BLaER1 (cell line): ENCODE measurements around the gene GLUD1.
A peak's percentile ranks its signal among the peaks of the same experiment; 100 is the strongest.
"Not testable (repeated sequence)": the region's sequence is repeated elsewhere in the genome, so short reads cannot be mapped to it uniquely, and the experiment has no call there.

ENCODE experiments used
- H3K27ac ChIP-seq: shearing (Covaris generic); formaldehyde crosslinking; 2 replicates; pipeline ENCODE4 v1.8.1; 2022
- H3K27me3 ChIP-seq: shearing (Covaris generic); formaldehyde crosslinking; 2 replicates; pipeline ENCODE4 v1.8.1; 2022
- H3K36me3 ChIP-seq: shearing (Covaris generic); formaldehyde crosslinking; 2 replicates; pipeline ENCODE4 v1.8.1; 2022
- H3K4me1 ChIP-seq: shearing (Covaris generic); formaldehyde crosslinking; 2 replicates; pipeline ENCODE4 v1.8.1; 2022
- H3K4me2 ChIP-seq: shearing (Covaris generic); formaldehyde crosslinking; 2 replicates; pipeline ENCODE4 v1.8.1; 2022
- H3K4me3 ChIP-seq: shearing (Covaris generic); formaldehyde crosslinking; 2 replicates; pipeline ENCODE4 v1.8.1; 2022
- H3K9ac ChIP-seq: shearing (Covaris generic); formaldehyde crosslinking; 2 replicates; pipeline ENCODE4 v1.8.1; 2022
- H3K9me3 ChIP-seq: shearing (Covaris generic); formaldehyde crosslinking; 2 replicates; pipeline ENCODE4 v1.8.1; 2022
- H4K20me1 ChIP-seq: shearing (Covaris generic); formaldehyde crosslinking; 2 replicates; pipeline ENCODE4 v1.8.1; 2022
- Cebpa-rat ChIP-seq: shearing (Covaris generic); IDR thresholded peaks from 2 replicates; pipeline ENCODE4 v1.8.1; 2022

GLUD1 gene

GRCh38 chr10:87045434-87045938, 49.2 kb downstream of the GLUD1 start:
- TF ChIP-seq Cebpa-rat = no peak
- H3K4me2 ChIP-seq = no peak overlapping the region
- no peaks in the 10 kb centered on the region for H3K4me1 ChIP-seq
- H4K20me1 ChIP-seq = no peaks in the 10 kb centered on the region
- no peaks in the 10 kb centered on the region for H3K9me3 ChIP-seq
- H3K36me3 ChIP-seq = peaks cover 47% of the 10 kb centered on the region
- no peak overlapping the region for H3K4me3 ChIP-seq
- no peak overlapping the region for H3K9ac ChIP-seq
- H3K27ac ChIP-seq = no peak overlapping the region
- H3K27me3 ChIP-seq = no peaks in the 10 kb centered on the region

- H3K9me3 ChIP-seq = not testable (repeated sequence)
Observed at GRCh38 chr10:87043579-87043978, 51.1 kb downstream of the GLUD1 start.

GRCh38 chr10:87038786-87039185, 55.9 kb downstream of the GLUD1 start:
- no peak overlapping the region for H3K27ac ChIP-seq
- H3K9ac ChIP-seq = no peak overlapping the region
- H3K4me1 ChIP-seq = peaks cover 18% of the 10 kb centered on the region
- H3K4me2 ChIP-seq = peak overlapping the region; percentile 62
- H3K27me3 ChIP-seq = no peaks in the 10 kb centered on the region
- TF ChIP-seq Cebpa-rat = no peak
- no peak overlapping the region for H3K4me3 ChIP-seq
- H4K20me1 ChIP-seq = no peaks in the 10 kb centered on the region
- no peaks in the 10 kb centered on the region for H3K9me3 ChIP-seq
- peaks cover 5% of the 10 kb centered on the region; the same call in 1 of the 2 replicates for H3K36me3 ChIP-seq

More at GRCh38 chr10:87043579-87043978, 51.1 kb downstream of the GLUD1 start:
- not testable (repeated sequence) for H3K27ac ChIP-seq, H4K20me1 ChIP-seq, H3K4me3 ChIP-seq, H3K4me1 ChIP-seq, H3K4me2 ChIP-seq, H3K9ac ChIP-seq, H3K27me3 ChIP-seq
- peaks cover 29% of the 10 kb centered on the region for H3K36me3 ChIP-seq

GRCh38 chr10:87038286-87038717, 56.3 kb downstream of the GLUD1 start:
- H3K27ac ChIP-seq = no peak overlapping the region
- no peaks in the 10 kb centered on the region for H3K9me3 ChIP-seq
- no peaks in the 10 kb centered on the region for H3K36me3 ChIP-seq
- peaks cover 18% of the 10 kb centered on the region for H3K4me1 ChIP-seq
- no peak overlapping the region for H3K9ac ChIP-seq
- no peak for TF ChIP-seq Cebpa-rat
- no peaks in the 10 kb centered on the region for H4K20me1 ChIP-seq
- no peaks in the 10 kb centered on the region for H3K27me3 ChIP-seq
- H3K4me2 ChIP-seq = peak overlapping the region; percentile 62
- no peak overlapping the region for H3K4me3 ChIP-seq

- Histone ChIP-seq H3K9me3 (no peaks in the 10 kb centered on the region), H3K4me3 (no peak overlapping the region), H3K9ac (no peak overlapping the region), H3K4me2 (no peak overlapping the region), H3K27me3 (no peaks in the 10 kb centered on the region), H3K4me1 (peaks cover 18% of the 10 kb centered on the region), H3K36me3 (no peaks in the 10 kb centered on the region), H4K20me1 (no peaks in the 10 kb centered on the region), H3K27ac (no peak overlapping the region)
- TF ChIP-seq Cebpa-rat = no peak
Observed at GRCh38 chr10:87036623-87037022, 58.0 kb downstream of the GLUD1 start.

DNA sequence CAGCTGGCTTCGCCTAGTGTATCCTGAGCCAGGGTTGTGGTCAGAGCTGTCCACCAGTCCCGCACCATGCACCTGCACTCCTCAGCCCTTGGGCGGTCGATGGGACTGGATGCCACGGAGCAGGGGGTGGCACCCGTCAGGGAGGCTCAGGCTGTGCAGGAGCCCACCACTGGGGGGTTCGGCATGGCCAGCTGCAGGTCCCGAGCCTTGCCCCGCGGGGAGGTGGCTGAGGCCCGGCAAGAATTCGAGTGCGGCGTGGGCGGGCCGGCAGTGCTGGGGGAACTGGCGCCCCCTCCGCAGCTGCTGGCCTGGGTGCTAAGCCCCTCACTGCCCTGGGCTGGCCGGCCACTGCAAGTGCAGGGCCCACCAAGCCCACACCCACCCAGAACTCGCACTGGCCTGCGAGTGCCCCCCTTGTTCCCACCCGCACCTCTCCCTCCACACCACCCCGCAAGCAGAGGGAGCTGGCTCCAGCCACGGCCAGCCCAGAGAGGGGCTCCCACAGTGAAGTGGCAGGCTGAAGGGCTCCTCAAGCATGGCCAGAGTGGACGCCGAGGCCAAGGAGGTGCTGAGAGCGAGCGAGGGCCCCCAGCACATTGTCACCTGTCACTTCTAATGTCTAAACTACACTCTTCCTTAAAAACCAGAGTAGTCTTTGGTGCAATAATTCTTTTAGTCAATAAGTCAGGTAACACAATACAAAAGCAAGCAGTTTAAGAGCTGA, 63.6 kb downstream of the GLUD1 start:
- TF ChIP-seq Cebpa-rat = no peak
- no peaks in the 10 kb centered on the region for H3K36me3 ChIP-seq
- no peaks in the 10 kb centered on the region for H3K4me1 ChIP-seq
- H3K4me2 ChIP-seq = no peak overlapping the region
- peaks cover 15% of the 10 kb centered on the region for H3K9me3 ChIP-seq
- H3K27me3 ChIP-seq = no peaks in the 10 kb centered on the region
- no peak overlapping the region for H3K27ac ChIP-seq
- H4K20me1 ChIP-seq = no peaks in the 10 kb centered on the region
- no peak overlapping the region for H3K9ac ChIP-seq
- no peak overlapping the region for H3K4me3 ChIP-seq

DNA sequence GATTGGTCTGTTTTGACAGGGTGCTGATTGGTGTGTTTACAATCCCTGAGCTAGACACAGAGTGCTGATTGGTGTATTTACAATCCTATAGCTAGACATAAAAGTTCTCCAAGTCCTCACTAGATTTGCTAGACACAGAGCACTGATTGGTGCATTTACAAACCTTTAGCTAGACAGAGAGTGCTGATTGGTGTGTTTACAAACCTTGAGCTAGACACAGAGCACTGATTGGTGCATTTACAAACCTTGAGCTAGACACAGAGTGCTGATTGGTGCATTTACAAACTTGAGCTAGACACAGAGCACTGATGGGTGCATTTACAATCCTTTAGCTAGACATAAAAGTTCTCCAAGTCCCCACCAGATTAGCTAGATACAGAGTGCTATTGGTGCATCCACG, 64.2 kb downstream of the GLUD1 start:
- H4K20me1 ChIP-seq, H3K9ac ChIP-seq, H3K4me2 ChIP-seq, H3K36me3 ChIP-seq, H3K4me3 ChIP-seq, H3K27me3 ChIP-seq, H3K27ac ChIP-seq, H3K4me1 ChIP-seq: not testable (repeated sequence)
- peaks cover 15% of the 10 kb centered on the region for H3K9me3 ChIP-seq

DNA sequence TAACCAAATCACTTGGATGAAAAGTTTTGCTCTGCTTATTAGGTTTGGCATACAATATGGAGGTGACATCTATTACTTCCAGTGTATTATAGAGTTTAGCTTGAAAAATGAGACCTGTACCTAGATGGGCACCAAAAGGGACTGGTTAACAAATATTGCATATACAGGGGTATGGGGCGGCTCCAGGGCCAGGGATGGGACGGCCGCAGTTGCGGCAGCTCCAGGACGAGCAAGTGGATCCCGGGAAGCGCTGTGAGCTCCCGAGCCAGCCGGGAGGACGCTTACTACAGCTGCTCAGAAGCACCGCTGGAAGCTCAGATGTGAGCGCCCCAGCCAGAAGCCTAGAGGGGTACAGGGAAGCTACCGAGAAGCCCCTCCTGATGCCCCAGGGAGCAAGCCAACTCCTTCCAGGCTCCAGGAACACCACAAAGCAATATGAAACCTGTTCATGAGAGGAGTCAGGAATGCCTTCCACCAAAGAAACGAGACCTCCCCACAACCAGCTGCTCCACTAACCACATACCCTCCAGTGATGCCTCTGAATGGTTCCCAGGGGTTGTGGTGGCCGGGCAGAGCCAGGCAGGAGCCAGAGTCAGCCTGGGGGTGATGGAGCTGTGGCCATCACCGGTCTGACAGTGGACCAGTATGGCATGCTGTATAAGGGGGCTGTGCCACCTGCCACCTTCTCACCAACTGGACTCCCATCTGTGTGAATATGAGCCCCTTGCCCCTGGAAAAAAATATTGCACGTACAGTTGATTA, 67.7 kb downstream of the GLUD1 start:
- H3K4me3 ChIP-seq, H3K4me2 ChIP-seq, H3K27me3 ChIP-seq, H3K27ac ChIP-seq, H3K9ac ChIP-seq, H3K36me3 ChIP-seq, H3K4me1 ChIP-seq, H4K20me1 ChIP-seq: not testable (repeated sequence)
- peaks cover 15% of the 10 kb centered on the region for H3K9me3 ChIP-seq

- not testable (repeated sequence) for H3K9me3 ChIP-seq, H3K4me1 ChIP-seq, H3K36me3 ChIP-seq, H3K9ac ChIP-seq, H3K4me2 ChIP-seq, H3K27me3 ChIP-seq, H4K20me1 ChIP-seq, H3K4me3 ChIP-seq, H3K27ac ChIP-seq
Observed at GRCh38 chr10:87025285-87025958, 69.2 kb downstream of the GLUD1 start.

- not testable (repeated sequence) for H3K4me3 ChIP-seq, H3K9ac ChIP-seq, H3K4me1 ChIP-seq, H3K36me3 ChIP-seq, H3K27me3 ChIP-seq, H4K20me1 ChIP-seq, H3K9me3 ChIP-seq, H3K27ac ChIP-seq, H3K4me2 ChIP-seq
Observed at GRCh38 chr10:87020056-87020455, 74.6 kb downstream of the GLUD1 start, which contains the start of gene FAM25A. TSS of gene FAM25A (plus strand) at chr10:87020294. CDS start at chr10:87020325, 31 bp downstream.

GRCh38 chr10:87019504-87019903, 75.1 kb downstream of the GLUD1 start:
- not testable (repeated sequence) for H3K27ac ChIP-seq, H4K20me1 ChIP-seq, H3K4me3 ChIP-seq, H3K9ac ChIP-seq, H3K27me3 ChIP-seq, H3K4me1 ChIP-seq, H3K4me2 ChIP-seq, H3K36me3 ChIP-seq, H3K9me3 ChIP-seq

GRCh38 chr10:87019066-87019465, 75.6 kb downstream of the GLUD1 start:
- H4K20me1 ChIP-seq, H3K9ac ChIP-seq, H3K9me3 ChIP-seq, H3K27ac ChIP-seq, H3K27me3 ChIP-seq, H3K4me1 ChIP-seq, H3K4me3 ChIP-seq, H3K36me3 ChIP-seq, H3K4me2 ChIP-seq: not testable (repeated sequence)

GRCh38 chr10:87018127-87018526, 76.5 kb downstream of the GLUD1 start:
- H3K4me3 ChIP-seq, H4K20me1 ChIP-seq, H3K4me2 ChIP-seq, H3K9me3 ChIP-seq, H3K27ac ChIP-seq, H3K9ac ChIP-seq, H3K4me1 ChIP-seq, H3K36me3 ChIP-seq, H3K27me3 ChIP-seq: not testable (repeated sequence)
